NCI-H2196 treated with DMSO at 0.1 percent for 48 hours (cell line): Measurements from ENCODE around the gene SLC3A2.
"Not testable (repeated sequence)": the region's sequence is repeated elsewhere in the genome, so short reads cannot be mapped to it uniquely, and the experiment has no call there.

ENCODE experiments used
- DNase-seq: peaks from one replicate; lab custom pipeline; 2025; ENCODE audit not compliant: unreplicated experiment; lab: John Stamatoyannopoulos, UW

Gene SLC3A2

GRCh38 chr11:62852523-62853188 lies 28.0 kb upstream of the SLC3A2 start:
- no peak for DNase-seq

- DNase-seq: no peak
Observed at GRCh38 chr11:62853279-62853965, 27.3 kb upstream of the SLC3A2 start.

DNA sequence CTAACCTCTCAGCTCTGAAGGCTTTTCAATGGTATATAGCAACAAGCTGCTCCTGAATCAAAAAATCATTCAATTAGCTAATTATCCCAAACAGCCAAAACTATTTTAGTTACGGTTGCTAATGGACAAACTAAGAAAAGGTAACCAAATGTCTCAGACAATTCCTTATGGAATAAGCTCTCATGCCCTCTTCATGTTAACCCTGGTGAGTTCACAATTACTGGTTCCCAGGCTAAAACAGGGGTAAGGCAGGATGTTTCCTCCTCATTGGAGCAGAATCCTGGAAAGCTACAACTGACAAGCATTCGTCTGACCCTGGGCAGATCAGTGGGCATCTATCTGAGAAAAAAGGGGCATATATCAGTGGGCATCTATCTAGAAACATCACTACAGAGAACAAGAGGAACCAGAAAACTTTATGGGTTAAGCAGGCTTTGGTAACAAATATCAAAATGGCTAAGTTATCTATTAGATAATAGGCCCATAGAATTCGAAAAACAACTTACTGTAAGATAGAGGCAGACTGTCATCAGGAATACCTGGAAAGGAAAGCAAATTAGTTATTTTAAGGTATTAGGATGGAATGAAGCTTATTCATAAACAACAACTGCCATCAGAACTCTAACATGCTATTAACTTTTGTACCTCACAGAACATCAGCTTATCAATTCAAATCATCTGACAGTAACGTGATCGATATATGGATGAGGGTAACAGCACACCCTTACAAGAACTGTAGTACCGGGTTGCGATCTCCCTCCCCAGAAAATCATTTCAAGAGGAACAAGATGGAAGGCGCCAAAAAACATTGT lies 26.5 kb upstream of the SLC3A2 start:
- DNase-seq: no peak

DNA sequence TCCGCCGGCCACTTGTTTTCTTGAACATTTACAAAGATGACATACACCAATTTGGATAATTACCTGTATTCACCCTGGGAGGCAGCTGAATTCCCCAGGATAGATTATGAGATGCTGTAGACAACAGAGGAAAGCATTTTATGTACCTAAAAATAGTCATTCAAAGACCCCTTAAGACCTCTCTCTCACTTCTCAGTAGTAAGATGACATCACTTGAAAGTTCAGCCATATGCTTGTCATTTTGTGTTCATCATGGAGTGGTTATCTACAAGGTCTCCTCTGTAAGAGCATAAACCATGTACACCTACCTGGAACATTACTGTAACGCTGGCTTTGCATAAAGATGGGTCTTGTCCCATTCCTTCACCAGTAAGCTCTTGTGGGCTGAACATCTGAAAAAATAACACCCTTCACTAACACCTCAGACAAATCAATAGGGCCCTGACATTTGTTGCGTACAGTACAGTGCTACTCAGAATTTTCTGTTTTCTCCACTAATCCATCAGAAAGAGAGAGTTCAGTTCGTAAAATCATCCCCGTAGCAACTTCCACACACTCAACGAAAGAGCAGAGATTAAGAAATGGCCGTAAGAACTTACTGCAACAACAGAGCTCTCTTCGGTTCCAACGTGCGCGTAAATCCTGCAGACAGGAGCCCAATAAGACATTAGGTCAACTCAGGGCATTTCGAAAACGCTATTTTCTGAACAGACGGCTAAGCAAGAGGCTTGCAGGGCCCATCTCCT lies 25.7 kb upstream of the SLC3A2 start:
- no peak for DNase-seq

DNA sequence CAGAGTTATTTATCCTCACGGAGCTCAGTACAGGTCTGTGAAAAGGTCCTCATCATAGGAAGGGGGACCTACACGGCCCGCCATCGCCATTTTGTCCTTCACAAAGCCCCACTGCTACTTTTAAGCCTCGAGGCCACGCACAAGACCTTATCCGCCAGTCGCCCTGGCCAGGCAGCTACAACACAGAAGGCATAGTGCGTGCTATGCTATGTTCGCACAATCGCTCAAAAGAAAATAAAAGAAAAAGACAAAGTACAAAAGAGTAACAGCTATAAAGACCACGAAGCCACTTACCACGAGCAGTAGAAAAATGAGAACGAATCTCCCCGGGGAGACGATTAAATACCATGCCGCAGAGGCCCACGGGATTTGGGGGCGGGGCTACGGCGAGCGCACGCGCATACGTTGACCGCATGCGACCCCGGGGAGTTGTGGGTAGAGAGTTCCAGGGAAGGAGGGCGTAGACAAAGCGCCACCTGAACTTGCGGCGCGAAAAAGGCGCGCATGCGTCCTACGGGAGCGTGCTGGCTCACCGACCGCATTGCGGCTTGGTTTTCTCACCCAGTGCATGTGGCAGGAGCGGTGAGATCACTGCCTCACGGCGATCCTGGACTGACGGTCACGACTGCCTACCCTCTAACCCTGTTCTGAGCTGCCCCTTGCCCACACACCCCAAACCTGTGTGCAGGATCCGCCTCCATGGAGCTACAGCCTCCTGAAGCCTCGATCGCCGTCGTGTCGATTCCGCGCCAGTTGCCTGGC lies 24.9 kb upstream of the SLC3A2 start:
- DNase-seq: peak; percentile 97

- no peak for DNase-seq
Observed at GRCh38 chr11:62856333-62856895, 24.3 kb upstream of the SLC3A2 start.

- DNase-seq: no peak
Observed at GRCh38 chr11:62857541-62857982, 23.1 kb upstream of the SLC3A2 start.

DNA sequence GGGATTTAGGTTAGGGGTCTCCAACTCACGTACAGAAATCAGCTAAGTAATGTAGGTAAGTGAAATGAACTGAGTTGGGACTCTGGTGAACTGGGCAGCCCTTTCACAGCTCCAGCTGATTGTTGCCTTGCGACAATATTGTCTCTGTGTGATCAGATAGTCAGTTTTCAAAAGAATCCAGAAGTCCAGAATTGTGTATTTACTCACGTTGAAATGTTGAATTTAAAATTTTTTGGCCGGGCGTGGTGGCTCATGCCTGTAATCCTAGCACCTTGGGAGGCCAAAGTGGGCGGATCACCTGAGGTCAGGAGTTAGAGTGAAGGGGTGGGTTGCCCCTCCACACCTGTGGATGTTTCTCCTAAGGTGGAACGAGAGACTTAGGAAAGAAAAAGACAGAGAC lies 22.5 kb upstream of the SLC3A2 start:
- no peak for DNase-seq

DNA sequence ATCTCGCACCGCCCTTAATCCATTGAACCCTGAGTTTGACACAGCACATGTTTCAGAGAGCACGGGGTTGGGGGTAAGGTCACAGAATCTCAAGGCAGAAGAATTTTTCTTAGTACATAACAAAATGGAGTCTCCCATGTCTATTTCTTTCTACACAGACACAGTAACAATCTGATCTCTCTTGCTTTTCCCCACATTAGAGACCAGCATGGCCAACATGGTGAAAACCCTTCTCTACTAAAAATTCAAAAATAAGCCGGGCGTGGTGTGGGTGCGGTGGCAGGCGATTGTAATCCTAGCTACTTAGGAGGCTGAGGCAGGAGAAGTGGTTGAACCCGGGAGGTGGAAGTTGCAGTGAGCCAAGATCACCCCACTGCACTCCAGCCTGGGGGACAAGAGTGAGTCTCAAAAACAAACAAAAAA lies 21.4 kb upstream of the SLC3A2 start:
- not testable (repeated sequence) for DNase-seq

GRCh38 chr11:62860835-62861563 lies 19.7 kb upstream of the SLC3A2 start:
- DNase-seq: no peak

- DNase-seq: not testable (repeated sequence)
Observed at GRCh38 chr11:62861564-62862192, 19.0 kb upstream of the SLC3A2 start.

DNA sequence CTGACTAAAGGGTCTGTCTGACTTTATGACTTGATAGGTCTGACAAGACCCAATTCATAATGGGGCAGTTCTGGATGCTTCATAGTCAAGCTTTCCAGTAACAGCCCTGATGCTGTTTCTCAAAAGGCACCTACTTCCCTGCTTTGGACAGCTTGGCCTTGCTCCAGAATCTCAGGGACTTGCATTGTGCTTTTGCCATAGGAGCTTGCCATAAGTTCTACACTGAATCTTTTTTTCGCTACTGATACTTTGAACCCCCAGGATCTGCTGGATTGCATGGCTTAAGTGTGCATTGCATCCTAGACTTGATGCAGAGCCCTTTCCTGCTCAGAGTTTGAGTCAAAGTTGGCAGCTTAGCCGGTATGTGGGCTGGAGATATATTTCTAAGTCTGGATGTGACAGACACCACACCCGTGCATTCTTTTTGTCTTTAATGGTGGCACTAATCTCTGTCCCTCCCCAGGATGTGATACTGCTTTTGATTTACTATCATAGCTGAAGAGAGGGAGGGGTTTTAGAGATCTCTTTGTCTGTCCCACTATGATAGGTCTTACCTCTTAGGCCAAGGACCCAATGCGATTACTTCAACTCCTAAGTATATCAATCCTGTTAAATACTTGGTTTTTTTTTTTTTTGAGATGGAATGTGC lies 16.9 kb upstream of the SLC3A2 start:
- DNase-seq: no peak

- DNase-seq: no peak
Observed at GRCh38 chr11:62865635-62866034, 15.1 kb upstream of the SLC3A2 start.

- no peak for DNase-seq
Observed at GRCh38 chr11:62874851-62875250, 5.8 kb upstream of the SLC3A2 start.

GRCh38 chr11:62875698-62876478 lies 4.8 kb upstream of the SLC3A2 start:
- DNase-seq: no peak

DNA sequence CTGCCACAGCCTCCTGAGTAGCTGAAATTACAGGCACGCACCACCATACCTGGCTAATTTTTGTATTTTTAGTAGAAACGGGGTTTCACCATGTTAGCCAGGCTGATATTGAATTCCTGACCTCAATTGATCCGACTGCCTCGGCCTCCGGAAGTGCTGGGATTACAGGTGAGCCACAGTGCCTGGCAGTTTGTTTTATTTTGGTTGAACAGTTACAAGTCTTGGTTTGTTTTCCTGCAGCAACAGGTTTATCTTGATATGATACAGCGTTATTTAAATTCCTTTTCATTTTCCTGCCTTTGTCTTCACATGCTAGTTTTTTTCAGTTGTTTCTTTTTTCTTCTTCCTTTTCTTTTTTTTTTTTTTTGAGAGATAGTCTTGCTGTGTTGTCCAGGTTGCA lies 4.0 kb upstream of the SLC3A2 start:
- DNase-seq: no peak

DNA sequence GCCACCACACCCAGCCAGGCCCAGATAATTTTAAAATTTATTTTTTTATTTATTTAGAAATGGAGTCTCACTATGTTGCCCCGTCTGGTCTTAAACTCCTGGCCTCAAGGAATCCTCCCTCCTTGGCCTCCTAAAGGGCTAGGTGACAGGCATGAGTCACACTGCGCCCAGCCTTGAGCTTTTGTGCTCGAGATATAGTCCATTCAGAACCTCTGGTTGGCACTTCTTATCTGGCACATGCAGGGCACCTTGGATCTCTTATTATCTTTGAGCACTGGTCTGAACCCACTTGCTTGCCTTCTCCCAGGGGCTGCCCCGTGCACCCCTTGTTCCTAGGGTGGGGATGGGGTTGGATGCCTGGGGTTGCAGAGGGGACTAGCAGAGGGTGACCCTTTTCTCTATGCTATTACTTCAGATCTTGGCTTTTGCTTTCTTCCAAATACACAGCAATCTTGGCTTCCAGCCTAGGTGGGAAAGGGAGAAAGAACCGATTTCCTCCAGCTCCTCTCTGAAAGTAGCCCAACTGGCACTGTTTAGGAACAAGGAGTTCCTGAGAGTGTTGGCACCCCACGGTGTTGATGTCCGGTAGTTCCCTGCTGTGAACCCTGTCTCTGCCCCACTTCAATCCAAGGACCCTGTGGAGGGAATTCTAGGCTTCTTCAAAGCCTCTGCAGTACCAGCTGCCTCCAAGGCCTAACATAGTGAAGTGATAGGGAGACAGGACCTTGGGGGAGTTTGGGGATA lies 1.3 kb upstream of the SLC3A2 start:
- no peak for DNase-seq
